ENCODE results near the gene SLC12A5.

SLC12A5 gene

DNA sequence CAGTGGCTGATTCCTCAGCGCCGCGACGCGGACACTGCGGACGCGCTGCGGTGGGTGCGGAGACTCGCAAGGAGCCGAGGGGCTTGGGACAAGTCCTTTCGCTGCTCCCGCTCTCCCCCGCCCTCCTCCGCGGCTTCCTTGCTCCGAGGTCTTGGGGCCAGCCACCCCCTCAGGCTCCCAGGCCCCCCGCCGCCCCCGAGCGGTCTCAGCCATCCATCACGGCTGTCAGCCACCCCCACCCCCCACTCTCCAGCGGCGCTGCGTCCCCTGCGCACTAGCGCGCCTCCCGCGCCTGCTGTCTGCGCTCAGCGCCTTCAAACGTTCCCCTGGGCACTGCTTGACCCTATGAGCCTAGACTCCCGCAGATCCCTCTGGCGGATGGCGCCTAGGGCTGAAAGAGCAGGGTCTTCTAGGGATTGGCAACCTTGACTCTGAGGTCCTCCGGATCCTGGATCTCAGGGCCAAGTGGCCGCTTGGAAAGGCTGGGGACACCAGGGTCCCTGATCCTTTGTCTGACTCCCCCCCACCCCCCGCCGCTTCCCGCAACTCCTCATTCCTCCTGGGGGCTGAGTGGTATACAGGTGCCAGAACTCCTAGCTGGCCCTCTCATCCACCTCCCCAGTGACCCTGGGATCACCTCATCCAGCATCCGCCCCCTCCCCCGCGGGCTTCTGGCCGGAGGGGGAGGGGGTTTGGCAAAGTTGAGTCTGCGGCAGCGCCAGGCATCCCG lies 1.4 kb downstream of the SLC12A5 start:
- DNase-seq, result no peak

DNA sequence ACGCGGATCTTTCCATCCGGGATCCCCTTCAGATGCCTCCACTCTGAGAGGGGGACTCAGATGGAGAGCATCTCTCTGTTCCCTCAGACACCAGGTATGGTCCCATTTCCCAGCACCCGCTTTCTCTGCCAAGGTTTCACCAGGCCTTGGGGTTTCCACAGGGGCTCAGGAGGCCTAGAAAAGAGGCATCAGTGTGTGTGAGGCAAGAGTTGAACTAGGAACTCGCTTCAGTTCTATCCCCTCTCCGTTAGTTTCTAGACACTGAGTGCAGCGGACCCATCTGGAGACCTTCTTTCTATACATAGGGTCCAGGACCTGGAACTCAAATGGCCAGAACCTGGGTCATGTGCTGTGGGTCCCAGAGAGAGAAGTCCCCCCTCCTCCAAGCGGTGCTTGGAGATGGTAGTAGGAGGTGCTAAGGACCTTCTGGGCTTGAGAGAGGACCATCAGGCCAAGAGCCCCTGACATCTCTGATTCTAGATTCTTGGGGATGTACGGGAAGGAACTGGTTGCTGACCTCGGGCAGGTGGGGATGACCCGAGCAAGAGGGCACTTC lies 2.1 kb downstream of the SLC12A5 start:
- no peak for DNase-seq

DNA sequence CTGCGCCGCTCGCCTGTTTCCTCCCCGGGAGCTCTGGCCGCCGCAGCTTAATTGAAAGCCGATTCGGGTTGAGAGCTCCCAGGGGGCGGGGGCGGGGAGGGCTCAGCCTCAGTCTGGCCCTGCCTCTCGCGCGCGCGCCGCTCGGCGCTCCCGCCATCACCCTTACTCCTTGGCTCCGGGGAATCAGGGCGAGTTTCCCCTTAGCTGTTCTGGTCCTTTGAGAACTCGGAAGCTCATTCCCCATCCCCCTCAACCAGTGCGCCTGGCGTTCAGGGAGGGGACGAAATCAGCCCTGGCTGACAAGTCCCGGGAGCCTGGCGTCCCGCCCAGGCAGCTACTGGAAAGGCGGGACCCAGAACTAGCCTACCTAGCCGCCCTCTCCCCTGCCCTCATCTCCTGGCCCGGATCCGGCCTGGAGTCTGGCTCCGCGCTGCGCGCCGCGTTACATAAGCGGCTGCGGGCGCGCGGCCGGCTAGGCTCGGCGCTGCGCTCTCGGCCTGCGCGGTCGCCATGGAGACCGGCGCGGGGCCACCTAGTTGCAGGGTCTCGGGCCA lies 2.8 kb downstream of the SLC12A5 start:
- DNase-seq, result no peak

DNA sequence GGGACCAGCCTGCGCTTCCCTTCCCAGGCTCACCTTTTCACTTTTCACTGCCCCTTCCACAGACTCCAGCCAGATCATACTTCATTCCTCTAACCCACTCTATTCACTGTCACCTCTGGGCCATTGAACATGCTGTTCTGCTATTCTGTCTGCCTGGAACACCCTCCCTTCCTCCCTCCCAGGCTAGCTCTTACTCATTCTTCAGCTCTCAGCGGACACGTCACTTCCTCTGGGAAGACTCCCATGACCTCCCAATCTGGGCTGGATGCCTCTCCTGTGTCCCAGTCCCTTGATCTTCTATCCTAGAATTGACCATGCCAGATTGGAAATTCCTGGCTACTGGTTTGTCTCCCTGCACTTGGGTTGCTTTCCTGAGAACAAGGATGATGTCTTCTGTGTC lies 5.0 kb downstream of the SLC12A5 start:
- DNase-seq, result no peak

DNA sequence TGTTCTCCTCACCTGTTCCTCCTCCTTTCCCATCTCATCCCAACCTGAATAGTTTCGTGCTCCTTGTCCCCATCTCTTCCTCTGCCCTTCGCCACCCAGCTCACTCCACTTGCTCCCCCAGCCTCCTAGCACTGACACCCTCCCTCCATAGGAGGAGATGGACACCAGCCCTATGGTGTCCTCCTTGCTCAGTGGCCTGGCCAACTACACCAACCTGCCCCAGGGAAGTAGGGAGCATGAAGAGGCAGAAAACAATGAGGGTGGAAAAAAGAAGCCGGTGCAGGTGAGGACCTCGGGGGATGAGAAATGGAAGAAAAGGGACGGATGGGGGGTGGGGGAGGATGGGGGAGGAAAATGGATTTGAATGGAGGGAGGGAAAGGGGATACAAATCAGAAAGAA lies 6.2 kb downstream of the SLC12A5 start:
- DNase-seq, result no peak

DNA sequence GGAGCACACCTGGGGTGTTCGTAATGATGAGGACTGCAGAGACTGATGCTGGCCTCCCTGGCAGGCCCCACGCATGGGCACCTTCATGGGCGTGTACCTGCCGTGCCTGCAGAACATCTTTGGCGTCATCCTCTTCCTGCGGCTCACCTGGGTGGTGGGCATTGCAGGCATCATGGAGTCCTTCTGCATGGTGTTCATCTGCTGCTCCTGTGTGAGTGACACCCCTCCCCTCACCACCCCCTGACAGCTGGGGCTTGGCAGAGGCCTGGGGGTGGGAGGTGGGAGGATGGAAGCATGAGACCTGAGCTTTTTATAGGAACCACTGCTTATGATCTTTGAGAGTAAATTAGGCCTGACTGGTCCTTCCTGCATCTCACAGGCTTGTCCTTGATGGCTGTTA lies 6.7 kb downstream of the SLC12A5 start:
- no peak for DNase-seq

DNA sequence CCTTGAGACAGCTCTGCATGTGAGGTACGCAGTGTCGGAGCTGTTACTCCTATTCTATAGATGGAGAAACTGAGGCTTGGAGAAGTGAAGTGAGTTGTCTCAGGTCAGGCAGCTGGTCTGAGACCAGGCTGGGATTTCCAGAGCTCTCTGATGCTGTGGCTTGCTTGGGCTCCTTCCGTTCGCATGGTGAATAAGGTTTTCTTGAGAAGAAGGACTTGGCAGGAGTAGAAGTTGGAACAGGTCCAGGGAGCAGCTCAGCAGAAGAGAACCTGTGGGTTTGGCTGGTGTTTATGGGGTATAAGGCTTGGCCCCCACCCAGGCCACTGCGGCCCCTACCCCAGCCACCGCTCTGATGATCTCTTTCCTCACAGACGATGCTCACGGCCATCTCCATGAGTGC lies 7.4 kb downstream of the SLC12A5 start:
- DNase-seq, result no peak

DNA sequence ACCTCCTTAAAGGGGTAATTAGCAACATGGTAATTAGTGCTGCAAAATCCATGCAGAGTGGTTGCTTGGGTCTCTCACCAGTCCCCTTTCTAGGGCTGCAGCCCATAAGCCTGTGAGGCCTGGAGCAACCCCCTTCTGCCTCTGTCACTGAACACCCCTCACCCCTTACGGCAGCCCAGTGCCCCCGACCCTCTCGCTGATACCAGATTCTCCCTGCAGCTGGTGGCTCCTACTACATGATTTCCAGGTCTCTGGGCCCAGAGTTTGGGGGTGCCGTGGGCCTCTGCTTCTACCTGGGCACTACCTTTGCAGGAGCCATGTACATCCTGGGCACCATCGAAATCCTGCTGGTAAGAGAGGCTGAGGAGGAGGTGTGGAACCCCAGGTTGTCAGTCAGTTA lies 8.0 kb downstream of the SLC12A5 start:
- DNase-seq, result no peak

DNA sequence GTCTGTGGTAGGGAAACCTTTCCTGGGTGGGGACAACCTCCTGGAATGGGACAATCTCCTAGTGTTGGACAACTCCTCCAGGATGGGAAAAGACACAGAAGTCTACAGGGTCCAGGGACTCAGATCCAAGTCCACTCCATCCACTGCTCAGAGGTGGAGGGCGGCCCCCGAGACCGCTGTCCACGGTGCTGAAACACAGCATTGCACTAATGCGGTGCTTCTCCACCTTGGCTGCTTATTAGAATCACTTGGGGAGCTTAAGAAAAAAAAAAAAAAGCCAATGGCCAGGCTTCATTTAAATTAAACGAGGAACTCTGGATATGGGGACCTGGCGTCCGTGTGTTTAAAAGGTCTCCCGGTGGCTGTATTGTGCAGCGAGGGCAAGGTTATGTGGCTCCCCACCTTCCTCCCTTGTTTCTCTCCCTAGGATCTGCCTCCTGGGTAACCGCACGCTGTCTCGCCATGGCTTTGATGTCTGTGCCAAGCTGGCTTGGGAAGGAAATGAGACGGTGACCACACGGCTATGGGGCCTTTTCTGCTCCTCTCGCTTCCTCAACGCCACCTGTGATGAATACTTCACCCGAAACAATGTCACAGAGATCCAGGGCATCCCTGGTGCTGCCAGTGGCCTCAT lies 12.0 kb downstream of the SLC12A5 start:
- peak; percentile 39 to 58 for DNase-seq

DNA sequence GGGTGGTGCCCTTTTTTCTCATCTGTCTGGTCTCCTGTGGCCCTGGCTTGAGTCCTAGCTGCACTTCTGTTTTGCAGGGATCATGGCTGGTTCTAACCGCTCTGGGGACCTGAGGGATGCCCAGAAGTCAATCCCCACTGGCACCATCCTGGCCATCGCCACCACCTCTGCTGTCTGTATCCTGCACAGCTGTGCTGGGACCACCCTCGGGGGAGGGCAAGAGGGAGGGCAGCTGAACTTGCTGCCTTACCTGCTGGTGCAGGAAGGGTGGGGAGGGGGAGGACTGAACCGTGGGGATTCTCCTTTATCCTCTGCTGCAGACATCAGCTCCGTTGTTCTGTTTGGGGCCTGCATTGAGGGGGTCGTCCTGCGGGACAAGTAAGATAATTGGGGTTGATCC lies 14.5 kb downstream of the SLC12A5 start:
- no peak for DNase-seq

DNA sequence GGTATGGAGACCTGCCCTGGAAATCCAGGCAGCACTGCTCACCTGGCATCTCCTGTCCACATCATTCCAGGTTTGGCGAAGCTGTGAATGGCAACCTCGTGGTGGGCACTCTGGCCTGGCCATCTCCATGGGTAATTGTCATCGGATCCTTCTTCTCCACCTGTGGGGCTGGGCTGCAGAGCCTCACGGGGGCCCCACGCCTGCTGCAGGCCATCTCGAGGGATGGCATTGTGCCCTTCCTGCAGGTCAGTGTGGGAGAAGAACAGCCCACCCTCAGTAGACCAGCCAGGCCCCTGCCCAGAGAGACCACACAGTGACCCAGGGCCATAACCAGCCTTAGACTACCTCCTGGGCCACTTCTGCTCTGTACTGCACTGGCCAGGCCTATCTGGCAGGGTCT lies 15.9 kb downstream of the SLC12A5 start:
- DNase-seq, result no peak

DNA sequence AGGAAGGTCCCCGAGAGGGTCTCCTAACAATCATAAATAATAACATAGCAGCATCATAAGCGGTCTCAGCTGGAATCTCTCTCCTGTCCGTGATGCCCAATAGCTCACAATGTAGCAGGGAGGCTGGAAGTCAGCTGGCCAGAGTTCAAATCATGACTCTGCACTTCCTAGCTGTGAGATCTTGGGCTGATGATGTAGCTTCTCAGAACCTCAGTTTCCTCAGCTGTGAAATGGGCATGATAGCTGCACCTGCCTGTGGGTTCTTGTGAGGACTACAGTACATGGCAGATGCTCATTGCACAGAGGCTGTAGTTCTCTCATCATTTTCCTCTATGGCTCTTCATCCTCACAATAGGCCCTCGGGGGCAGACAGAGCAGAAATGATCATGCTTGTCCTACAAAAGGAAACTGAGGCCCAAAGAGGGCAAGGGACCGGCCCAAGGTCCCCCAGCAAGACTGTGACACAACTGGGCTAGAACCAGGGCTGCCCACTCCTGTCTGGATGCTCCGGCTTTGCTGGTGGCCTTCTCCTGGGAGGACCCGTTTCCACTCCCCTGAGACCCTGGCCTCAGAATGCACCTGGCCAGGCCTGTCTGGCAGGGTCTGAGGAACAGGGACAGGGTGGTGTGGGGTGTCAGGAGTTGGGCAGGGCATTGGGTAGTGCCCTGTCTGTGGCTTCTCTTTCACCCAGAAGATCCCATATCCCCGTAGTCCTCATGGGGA lies 17.7 kb downstream of the SLC12A5 start:
- DNase-seq, result no peak

DNA sequence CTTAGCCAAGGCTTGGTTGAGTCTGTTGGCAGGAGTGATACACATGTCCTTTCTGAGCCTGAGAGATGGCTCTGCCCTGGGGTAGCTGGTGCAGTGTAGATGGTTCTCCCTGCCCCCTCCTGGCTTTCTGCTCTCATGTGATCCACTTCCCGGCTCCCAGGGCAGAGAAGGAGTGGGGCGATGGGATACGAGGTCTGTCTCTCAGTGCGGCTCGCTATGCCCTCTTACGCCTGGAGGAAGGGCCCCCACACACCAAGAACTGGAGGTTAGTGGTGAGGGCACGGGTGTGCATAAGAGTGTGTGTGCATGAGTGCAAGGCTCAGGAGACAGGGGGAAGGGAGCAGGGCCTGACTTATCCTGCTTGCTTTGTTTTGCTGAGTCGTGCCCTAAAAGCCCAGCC lies 18.8 kb downstream of the SLC12A5 start:
- no peak for DNase-seq

DNA sequence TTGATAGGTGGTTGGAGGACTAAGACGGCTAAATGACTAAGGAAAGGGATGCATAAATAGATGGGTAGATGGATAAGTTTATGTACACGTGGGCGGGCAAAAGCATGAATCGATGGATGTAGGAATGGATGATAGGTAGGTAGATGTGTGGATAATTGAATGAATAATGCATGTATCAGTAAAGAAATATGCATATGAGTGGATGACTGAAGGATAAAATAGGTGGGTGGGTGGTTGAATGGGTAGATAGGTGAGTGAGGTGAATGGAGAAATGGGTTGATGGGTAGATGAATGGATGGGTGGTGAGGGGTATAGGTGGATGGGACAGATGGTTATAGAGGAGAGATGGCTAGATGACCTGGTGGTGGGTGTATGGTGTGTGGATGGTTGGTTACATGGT lies 20.2 kb downstream of the SLC12A5 start:
- no peak for DNase-seq

DNA sequence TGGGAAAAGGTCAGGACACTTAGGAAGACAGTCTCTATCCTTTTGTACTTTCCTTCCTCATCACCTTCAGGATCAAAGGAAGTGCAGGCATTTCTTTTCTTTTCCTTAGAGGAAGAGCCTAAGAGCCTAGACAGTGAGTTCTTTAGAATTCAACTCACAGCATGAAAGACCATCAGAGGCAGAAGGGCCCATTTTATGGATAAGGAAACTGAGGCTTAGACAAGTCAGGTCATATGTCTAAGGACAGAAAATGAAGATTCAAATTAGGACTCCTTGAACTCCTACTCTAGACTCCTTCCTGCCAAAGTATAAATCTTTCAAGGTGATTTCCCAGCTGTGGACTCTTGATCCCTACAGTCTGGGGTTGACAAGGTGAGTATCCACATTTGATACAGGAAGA lies 20.8 kb downstream of the SLC12A5 start:
- DNase-seq, result no peak

DNA sequence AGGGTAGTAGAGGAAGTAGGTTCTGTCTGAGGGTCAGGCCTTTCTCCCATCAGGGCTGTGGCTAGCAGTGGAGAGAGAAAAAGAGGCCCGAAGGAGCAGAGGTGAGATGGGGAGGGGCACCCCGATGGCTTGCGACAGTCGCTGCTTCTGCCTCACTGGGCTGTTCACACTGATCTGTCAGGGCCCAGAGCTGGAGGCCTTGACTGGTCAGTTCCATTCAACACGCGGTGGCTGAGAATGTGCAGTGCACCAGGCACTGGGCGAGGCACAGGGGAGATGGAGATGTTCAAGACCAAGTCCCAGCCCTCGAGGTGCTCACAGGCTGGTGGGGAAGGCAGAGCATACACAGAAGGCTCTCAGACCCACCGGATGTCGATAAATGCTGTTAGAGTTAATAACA lies 21.4 kb downstream of the SLC12A5 start:
- no peak for DNase-seq

DNA sequence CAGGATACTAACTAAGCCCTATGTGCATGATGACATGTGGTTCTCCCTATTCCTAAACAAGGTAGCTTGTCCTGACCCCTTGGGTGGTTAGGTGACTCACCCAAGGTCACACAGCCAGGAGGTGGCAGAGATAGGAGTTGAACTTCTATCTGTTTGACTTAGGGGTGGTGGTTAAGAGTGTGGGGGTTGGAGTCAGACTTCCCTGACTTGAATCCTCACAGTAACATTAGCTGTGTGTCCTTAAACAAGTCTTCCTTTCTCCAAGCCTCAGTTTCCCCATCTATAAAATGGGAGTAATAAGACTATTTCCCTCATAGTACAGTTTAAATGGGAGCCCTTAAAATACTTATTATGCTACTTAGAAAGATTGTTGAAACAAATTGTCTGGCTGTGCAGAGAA lies 21.9 kb downstream of the SLC12A5 start:
- DNase-seq, result no peak

DNA sequence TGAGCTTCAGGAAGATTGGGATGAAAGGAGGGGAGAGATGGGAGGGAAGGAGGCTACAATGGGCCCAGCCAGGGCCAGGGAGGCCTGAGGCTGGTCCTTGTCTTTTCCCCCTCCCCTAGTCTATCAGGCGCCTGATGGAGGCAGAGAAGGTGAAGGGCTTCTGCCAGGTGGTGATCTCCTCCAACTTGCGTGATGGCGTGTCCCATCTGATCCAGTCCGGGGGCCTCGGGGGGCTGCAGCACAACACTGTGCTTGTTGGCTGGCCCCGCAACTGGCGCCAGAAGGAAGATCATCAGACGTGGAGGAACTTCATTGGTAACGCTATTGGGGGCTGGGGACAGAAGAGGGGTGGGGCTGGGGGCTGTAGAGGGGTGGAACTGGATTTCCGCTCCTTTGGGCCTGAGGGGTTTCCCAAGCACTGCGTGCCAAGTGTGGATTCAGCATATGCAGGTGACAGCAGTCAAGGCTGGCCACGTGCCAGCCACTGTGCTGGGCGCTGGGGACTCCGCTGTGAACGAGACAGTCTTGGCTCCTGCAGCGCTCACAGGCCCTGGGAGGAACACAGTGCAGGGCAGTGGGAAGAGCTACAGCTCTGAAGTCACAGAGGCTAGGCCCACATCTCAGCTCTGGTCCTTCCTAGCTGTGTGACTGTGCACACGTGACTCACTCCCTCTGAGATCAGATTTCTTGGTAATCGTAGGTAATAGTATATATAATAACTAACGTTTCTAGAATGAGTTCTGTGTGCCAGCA lies 22.7 kb downstream of the SLC12A5 start:
- no peak for DNase-seq

DNA sequence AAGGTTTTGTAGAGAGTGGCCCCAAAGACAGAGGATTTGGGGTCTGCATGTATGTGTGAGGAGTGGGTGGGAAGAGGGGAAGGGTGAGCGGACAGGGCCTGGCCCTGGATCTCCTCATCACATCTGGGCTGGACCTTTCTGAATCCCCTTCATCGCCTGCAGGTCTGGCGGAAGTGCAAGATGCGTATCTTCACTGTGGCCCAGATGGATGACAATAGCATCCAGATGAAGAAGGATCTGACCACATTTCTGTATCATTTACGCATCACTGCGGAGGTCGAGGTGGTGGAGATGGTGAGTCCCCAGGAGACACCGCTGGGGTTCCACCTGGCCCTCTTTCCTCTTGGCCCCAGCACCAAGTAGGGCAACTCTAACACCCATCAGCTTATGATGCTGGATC lies 24.4 kb downstream of the SLC12A5 start:
- no peak for DNase-seq

DNA sequence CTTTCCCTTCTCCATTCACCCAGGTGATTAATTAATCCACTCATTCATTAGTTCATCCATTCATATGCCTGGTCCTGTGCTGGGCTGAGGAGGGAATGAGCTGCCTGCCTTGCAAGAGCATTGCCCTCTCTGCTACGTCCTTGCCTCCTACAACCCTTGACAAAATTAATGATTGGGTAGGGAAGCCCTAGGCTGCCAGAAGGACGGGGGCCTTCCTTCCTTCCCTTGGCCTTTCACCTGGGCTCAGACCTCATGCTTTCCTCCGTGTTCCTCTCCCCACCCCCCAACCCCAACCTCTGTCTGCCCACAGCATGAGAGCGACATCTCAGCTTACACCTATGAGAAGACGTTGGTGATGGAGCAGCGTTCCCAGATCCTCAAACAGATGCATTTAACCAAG lies 25.6 kb downstream of the SLC12A5 start:
- no peak for DNase-seq

DNA sequence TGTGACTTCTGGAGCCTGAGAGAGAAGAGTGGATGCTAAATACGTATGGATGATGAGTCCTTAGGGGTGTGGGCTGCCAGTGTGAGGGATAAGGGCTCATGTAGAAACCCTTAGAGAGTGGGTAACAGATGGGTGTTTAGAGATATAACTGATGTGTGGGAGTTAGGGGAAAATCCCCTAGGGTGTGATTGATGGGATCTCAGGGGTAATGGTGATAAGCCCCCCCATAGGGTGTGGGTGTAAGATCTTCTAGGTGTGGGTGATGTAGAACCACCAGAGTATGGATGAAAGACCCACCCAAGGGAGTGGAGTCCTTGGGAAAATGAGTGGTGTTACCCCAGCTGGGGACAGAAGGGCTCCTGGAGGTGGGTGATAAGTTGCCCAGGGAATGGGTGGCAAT lies 26.3 kb downstream of the SLC12A5 start:
- DNase-seq, result no peak

DNA sequence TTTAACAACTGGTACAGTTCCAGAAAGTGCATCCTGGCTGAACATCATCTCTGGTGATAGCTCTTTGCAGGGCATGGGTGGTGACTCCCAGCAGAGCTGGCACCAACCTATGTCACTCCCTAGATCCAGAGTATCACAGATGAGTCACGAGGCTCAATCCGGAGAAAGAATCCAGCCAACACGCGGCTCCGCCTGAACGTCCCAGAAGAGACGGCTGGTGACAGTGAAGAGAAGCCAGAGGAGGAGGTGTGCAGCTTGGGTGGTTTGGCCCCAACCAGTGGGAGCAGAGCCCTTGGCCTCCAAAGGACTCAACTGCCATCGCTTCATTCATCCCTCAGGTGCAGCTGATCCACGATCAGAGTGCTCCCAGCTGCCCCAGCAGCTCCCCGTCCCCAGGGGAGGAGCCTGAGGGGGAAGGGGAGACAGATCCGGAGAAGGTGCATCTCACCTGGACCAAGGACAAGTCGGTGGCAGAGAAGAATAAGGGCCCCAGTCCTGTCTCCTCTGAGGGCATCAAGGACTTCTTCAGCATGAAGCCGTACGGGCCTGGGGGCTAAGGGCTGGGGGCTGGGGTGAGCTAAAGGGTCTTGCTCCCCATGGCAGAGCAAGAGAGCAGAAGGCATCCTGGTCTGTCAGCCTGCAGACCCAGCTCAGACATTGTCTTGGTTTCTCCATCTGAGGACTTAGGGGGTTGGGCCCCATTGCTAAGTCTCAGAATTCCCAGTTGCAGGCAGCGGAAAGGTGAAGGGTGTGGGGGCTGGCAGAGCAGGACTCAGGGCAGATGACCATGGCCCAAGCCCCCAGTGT lies 27.2 kb downstream of the SLC12A5 start:
- no peak for DNase-seq
